NAMALWA (cell line): ENCODE results near the gene UTP18.
A peak's percentile ranks its signal among the peaks of the same experiment; 100 is the strongest.
"Not testable (repeated sequence)": the region's sequence is repeated elsewhere in the genome, so short reads cannot be mapped to it uniquely, and the experiment has no call there.

ENCODE experiments used
- DNase-seq: peaks from one replicate; pipeline ENCODE4 v3.0.0-alpha.2; 2015; ENCODE audit warnings: low spot score

UTP18 gene

DNA sequence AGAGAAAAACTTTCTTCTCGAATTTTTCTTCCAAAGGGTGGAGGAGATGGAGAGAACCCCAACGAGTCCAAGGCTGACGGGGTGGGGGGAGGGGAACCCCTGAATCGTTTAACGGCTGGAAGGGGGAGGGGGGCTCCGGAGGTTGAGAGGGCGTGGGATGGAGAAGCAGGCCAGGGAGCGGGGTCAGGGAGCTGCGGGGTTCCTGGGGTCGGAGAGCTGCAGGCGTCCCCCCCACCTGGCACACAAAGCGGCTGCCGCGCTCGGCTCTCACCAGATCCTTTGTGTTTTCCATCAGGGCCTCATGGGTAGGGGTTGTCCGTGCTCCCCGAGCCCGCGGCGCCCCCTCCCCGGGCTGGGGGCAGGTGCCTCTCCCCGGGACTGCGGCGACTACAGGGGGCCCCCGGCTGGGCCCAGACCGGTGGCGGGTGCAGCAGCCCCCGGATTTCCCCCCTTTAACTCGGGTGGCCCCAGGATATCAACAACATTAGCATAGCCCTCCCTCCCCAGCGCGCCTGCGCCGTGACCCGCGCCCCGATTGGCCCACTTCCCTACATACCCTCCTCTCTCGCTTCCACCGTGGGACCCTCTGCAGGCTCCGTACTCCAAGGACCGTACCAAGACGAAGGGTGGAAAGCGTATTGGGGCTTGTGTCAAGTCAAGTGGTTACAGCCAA lies 646 bp upstream of the UTP18 start, which contains the start of gene MBTD1:
TSS of gene MBTD1 (minus strand) at position 486 of the 673 bp plus-strand sequence. CDS start 34,888 bp downstream, outside the sequence.
- DNase-seq = peak; percentile 98

DNA sequence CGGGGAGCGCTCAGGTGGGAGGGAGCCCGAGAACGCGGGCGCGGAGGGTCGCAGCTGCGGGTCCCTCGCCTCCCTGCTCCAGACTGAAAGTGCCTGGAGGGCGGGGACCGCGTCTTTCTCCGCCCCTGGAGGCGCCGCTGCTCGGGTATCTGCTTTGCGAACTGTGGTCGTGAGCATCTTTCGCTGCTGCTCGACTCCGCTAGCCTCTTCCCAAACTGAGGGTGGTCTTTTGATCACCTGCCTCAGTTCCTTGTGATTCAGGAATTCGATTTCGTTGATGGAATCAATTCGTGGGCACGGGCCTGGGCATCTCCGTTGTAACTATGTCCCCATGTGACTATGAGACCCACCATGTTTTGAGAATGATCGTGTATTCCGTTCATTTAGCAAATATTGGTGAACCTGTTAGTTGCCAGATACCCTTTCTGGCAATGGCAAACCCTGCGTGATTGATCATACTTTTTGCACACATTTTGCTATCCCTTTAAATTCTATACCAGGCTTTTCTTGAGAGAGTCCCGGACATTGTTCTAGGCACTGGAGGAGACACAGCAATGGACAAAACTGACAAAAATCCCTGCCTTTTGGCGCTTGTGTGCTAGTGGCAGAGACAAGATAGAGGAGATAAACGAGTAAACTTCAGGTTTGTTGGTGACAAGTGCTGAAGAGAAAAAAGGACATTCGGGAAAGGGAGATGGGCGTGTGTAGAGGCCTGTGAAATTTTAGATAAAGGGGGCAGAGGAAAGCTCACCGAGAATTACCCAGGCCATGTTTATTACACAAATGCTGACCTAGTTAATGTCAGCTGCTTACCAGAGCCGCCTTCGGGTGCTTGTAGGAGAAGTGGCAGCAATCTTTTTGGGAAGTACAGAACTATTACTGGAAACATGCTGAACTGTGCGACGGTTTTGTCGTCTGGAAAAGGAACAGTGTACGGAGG lies 948 bp downstream of the UTP18 start:
- peak; percentile 81 for DNase-seq

DNA sequence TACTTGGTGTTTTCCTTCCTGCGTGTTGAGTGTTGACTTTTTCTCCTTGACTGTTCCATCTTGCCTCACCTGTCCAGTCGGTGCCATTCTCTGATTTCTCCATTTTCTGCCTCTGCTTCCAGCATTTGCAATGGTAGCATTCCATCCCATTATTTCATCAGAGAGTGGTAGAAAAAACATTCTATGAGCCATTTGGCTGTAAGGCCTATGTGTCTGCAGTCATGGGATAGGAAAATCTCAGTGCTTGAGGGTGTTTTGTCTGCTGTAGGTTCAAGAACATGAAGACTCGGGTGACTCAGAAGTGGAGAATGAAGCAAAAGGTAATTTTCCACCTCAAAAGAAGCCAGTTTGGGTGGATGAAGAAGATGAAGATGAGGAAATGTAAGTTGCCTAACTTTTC lies 2.7 kb downstream of the UTP18 start:
- DNase-seq = no peak

DNA sequence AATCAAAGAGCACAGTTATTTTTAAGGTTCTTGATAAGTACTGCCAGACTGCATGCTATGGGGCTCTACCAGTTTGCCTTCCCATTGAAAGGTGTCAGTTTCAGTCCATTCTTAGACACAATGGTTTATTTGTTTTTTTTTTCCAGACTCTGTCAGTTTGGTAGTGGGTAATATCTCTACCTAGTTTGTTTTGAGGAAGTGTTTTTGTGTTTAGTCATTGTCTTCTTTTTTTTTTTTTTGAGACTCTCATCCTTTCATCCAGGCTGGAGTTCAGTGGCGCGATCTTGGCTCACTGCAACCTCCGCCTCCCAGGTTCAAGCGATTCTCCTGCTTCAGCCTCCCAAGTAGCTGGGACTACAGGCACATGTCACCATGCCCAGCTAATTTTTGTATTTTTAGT lies 4.1 kb downstream of the UTP18 start:
- DNase-seq = not testable (repeated sequence)

DNA sequence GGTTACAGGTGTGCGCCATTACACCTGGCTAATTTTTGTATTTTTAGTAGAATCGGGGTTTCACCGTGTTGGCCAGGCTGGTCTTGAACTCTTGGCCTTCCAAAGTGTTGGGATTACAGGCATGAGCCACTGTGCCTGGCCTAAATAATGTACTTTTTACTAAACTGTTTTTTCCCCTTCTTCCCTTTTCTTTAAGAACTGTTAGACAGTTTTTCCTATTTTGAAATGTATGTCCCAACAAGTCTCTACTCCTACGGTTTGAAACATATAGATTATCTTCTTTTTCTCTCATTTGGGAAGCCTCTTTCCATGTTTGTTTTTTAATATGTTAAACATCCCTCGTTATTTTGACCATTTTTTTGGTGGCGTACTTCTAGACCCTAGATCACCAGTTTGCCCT lies 9.6 kb downstream of the UTP18 start:
- no peak for DNase-seq

DNA sequence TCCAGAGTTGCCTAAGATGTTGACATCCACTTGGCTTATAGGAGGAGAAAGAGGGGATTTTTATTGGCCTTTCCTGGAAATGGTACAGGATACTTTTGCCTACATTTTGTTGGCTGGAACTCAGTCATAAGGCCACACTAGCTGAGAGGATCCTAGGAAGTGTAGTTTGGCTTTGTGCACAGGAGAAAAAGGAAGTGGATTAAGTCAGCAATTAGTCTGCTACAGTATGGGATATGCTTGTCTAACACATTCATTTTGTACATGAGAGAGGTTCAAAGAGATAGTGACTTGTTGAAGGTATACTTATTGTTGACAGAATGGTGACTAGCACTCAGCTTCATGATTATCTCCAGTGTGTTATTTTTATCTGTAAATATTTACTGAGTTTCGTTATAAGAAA lies 10.3 kb downstream of the UTP18 start:
- DNase-seq = no peak

DNA sequence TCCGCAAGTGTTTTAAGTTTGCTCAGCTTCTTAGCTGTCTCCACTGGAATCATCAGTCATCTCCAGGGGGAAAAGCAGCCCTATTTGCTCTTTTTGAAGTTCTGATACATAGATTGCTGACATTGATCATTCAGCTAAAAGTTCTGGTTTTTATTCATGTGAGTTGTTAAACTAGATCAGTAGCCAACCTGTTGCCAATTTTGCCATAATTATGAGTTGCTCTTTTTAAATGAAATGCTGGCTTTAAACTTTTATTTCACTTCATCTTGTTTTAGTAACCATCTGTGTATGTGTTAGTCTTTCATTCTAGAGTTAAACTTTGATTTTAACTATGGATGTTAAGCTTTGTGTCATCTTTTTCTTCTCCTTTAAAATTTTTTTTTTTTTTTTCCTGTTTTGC lies 12.5 kb downstream of the UTP18 start:
- DNase-seq = no peak

DNA sequence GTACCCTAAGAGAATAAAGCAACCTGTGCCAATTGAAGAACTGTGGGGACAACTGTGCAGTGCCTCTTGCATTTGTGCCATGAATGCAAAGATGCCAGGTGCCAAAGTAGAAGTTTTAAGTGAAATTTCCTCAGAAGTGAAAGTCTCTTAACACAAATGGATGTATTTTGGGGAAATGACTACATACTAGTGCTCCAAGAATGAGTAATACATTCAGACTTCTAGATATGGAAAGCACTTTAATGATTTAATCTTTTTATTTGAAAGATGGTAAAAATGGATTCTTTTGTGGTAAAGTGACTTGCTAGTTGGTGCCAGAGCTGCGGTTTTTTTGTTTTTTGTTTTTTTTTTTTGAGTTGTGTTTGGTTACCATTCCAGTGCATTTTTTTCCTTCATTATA lies 15.0 kb downstream of the UTP18 start:
- DNase-seq = no peak

DNA sequence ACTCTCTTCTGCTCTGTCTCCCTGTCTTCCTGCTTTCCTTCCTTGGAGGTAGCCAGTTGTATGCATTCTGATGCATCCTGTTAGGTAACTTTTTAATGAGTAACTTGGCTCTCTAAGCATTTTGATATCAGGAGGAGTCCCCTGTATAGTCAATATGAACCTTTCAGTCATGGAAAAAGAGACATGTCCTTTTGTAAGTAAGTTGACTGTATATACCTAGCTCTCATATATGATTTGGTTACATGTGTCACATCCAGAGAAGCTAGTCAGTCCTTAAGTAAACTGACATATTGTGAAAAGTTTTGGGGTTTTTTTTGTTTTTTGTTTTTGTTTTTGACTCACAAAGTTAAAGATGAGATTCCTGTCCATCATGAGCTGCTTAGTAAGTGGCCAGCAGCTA lies 18.8 kb downstream of the UTP18 start:
- DNase-seq = no peak

DNA sequence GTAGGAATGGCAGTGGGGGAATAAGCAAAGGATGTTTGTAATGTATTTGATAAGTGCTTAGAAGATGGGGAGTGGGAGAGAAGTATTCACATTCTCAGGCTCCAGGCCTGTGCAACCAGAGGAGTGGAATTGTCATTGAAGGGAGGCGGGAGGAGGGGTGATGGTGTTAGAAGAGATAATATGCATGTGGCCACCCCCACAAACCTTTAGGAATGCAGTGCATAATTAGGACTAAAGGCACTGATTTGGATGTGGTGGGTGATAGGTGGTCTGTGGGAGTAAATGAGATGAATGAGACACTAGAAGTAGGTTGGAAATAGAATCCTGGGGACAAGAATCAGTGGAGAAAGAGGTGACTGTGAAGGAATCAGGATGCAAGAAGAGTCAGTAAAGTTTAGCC lies 27.1 kb downstream of the UTP18 start:
- DNase-seq = no peak

DNA sequence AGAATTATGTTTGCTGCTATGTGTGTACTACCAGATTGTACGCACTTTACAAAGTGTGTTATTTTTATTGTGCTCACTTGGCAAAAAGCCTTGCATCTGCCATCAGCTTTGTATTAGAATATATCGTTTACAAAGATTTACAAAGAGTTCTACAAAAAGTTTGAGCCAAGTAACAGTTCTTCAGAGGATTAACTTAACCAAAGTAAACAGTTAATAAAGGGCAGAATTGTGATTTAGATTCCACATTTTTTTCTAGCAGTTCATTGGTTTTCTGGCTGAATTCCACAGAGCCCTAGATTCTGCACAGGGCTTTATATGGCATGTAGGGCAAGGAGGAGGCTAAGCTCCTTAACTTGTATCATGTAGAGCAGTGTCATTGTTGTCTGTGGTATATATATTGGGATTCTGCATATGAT lies 29.4 kb downstream of the UTP18 start:
- DNase-seq = no peak

DNA sequence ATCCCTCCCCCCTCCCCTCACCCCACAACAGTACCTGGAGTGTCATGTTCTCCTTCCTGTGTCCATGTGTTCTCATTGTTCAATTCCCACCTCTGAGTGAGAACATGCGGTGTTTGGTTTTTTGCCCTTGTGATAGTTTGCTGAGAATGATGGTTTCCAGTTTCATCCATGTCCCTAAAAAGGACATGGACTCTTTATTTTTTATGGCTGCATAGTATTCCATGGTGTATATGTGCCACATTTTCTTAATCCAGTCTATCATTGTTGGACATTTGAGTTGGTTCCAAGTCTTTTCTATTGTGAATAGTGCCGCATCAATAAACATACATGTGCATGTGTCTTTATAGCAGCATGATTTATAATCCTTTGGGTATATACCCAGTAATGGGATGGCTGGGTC lies 34.0 kb downstream of the UTP18 start:
- DNase-seq = not testable (repeated sequence)

DNA sequence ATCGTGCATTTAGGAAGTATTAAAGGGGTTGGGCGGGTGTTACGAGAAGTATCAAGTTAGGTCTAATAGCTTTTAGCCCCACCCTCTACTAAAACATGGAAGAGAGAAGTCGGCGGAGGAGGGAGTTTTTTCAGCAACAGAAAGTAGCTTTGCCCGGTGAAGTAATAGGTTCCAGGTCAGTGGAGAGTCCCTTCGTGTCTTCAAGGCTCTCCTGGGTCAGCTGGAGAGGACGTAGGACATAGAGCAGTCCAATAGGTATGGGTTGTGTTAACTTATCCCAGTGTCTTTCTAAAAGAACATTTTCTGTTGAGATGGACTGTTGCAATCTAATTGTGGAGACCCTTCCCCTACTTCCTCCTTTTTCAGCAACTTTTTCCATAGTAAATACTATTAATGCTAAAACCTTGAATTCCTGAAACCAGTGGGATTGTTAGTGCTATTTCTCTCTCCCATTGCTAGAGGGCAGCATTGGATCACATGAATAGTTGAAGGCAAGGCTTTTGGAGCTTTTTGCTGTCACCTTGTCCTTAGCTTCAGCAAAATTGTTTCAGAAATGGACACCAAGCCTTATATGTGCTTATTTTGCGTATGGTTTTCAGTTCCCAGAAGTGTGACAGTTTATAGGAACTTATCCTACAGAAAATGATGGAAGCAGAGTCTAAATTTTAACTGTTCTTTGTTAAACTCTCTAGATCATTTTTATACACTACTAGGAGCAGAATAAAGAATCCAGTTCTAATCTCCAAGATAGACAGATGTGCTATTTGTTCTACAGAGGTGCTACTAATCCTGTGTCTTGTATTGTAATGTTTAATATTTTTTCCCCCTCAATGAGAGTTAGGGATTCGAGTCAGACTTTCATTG lies 38.4 kb downstream of the UTP18 start:
- DNase-seq = peak; percentile 63

DNA sequence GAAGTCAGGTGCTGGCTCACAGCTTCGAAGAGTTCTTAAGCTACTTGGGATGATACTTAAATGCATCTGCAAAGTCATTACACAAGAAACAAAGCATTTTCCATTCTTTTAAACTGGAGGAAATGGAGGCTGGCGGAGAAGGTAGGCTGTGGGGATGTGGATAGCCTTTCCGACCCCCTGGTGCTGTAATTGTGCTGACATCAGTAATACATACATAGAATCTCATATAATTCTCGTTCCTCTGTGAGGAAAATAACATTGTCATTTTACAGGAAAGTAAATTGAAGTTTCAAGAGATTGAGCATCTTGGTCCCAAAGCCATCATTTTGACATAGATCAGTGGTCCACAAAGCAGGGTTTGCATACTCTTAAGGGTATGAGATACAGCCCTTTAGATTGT lies 39.5 kb downstream of the UTP18 start:
- DNase-seq = no peak

DNA sequence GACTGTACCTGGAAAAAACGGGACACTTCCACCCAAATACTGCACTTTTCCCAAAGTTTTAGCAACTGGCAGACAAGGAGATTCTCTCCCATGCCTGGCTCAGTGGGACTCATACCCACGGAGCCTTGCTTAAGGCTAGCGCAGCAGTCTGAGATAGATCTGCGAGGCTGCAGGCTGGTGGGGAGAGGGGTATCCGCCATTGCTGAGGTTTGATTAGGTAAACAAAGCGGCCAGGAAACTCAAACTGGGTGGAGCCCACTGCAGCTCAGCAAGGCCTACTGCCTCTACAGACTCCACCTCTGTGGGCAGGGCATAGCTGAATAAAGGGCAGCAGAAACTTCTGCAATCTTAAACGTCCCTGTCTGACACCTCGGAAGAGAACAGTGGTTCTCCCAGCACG lies 44.8 kb downstream of the UTP18 start:
- no peak for DNase-seq

DNA sequence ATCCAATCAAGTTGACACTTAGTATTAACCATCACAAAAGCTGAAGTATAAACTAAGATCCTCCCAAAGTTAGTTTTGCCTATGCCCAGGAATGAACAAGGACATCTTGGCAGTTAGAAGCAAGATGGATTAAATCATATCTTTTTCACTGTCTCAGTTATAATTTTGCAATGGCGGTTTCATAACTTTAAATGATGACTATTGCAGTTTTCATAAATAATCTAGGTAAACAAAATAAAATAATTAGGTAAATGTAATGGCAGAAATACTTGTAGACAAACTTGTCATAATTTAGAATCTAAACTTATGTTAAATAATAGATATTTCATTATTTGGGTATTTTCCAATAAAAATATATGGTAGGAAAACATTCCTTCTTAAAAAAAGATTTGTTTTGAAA lies 51.7 kb downstream of the UTP18 start:
- not testable (repeated sequence) for DNase-seq

DNA sequence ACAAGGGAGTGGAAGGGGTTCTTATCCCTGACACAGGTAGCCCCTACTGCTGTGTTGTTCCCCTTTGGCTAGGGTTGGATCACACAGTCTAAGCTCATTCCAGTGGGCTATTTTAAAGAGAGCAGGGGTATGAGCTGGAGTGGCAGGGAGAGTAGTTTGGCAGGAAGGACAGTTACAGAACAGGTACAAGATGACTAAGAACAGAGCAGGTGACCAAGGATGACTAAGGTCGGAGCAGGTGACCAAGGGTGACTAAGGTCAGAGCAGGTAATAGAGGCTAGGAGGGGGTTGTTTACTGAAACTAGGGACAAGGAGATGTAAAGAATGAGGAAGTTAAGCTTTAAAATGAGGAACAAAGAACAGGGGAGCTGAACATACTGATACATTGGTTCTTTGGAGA lies 58.8 kb downstream of the UTP18 start:
- no peak for DNase-seq

DNA sequence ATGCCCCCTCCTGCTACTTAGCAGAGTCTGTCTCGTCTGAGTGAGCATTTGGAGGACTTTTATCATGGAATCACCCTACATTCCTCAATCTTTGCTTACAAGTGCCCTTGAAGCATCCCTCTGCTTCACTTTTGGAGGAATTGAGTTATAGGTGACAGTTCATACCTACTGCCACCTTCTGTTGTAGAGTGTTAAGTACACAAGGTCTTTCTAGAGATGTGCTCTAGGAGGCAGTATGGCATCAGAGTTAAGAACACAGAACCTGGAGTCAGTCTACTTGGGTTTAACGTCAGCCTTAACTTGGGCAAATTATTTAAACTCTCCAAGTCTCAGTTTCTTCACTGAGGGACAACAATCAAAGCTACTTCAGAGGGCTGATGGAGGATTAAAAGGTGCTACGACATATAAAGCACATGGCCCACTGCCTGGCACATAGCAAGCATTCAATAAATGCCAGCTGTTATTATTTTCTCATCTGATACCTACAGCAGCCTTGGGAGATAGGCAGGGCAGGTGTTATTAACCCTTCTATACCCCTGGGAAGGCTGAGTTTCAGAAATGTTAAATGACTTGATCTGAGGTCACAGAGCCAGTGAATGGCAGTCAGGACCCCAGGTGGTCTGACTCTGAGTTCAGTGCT lies 62.2 kb downstream of the UTP18 start:
- DNase-seq = peak; percentile 68

DNA sequence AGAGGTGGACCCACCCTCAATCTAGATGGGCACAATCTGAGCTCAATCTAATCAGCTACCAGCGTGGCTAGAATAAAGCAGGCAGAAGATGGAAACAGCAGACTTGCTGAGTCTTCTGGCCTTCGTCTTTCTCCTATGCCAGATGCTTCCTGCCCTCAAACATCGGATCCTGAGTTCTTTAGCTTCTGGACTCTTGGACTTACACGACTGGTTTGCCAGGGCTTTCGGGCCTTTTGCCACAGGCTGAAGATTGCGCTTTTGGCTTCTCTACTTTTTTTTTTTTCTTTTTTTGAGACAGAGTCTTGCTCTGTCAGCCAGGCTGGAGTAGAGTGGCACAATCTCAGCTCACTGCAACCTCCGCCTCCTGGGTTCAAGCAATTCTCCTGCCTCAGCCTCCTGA lies 65.1 kb downstream of the UTP18 start:
- no peak for DNase-seq

DNA sequence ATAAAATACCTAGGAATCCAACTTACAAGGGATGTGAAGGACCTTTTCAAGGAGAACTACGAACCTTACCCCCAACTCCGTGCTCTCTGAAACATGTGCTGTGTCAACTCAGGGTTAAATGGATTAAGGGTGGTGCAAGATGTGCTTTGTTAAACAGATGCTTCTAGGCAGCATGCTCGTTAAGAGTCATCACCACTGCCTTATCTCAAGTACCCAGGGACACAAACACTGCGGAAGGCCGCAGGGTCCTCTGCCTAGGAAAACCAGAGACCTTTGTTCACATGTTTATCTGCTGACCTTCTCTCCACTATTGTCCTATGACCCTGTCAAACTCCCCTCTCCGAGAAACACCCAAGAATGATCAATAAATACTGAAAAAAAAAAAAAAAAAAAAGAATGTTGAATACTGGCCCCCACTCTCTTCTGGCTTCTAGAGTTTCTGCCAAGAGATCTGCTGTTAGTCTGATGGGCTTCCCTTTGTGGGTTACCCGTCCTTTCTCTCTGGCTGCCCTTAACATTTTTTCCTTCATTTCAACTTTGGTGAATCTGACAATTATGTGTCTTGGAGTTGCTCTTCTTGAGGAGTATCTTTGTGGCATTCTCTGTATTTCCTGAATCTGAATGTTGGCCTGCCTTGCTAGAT lies 70.6 kb downstream of the UTP18 start:
- not testable (repeated sequence) for DNase-seq

DNA sequence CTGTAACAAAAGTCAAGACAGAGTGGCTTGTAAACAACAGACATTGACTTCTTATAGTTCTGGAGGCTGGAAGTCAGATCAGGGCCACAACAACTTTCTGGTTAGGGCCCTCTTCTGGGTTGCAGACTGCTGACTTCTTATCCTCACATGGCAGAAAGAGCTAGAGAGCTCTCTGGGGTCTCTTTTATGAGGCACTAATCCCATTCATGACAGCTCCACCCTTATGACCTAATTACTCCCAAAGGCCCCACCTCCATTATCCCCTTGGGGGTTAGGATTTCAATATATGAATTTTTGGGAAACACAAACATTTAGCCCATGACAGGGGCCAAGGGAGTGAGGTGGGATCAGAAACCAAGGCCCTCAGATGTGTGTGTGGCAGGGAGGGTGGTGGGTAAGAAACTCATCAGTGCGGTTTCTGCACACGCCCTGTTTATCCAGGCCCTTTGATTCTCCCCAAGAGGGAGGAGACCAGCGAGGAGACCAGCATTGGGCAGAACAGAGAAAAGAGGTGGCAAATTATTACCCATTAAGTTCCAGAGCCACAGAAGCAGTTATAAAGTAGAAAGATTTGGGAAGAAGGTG lies 74.8 kb downstream of the UTP18 start:
- no peak for DNase-seq
